Measurements from ENCODE around the gene ERGIC1.
"Not testable (repeated sequence)": the region's sequence is repeated elsewhere in the genome, so short reads cannot be mapped to it uniquely, and the experiment has no call there.

ERGIC1 gene

GRCh38 chr5:172833686-172834414 lies at the start of gene ERGIC1:
Gene ERGIC1 (plus strand): TSS chr5:172834251. CDS start chr5:172834414, 163 bp downstream.
- peak; percentile 87 for DNase-seq (ENCODE audit: low spot score)

- no peak for DNase-seq (ENCODE audit: low spot score)
Measured at GRCh38 chr5:172785429-172786088, 48.5 kb upstream of the ERGIC1 start.

- DNase-seq (ENCODE audit: low spot score) = no peak
Measured at GRCh38 chr5:172786736-172787462, 47.2 kb upstream of the ERGIC1 start.

- not testable (repeated sequence) for DNase-seq (ENCODE audit: low spot score)
Measured at GRCh38 chr5:172787538-172787937, 46.5 kb upstream of the ERGIC1 start.

- DNase-seq (ENCODE audit: low spot score) = no peak
Measured at GRCh38 chr5:172788771-172789686, 45.0 kb upstream of the ERGIC1 start.

GRCh38 chr5:172789687-172790495 lies 44.2 kb upstream of the ERGIC1 start:
- DNase-seq (ENCODE audit: low spot score) = no peak

GRCh38 chr5:172790496-172790889 lies 43.6 kb upstream of the ERGIC1 start:
- no peak for DNase-seq (ENCODE audit: low spot score)

- no peak for DNase-seq (ENCODE audit: low spot score)
Measured at GRCh38 chr5:172791286-172791685, 42.8 kb upstream of the ERGIC1 start.

GRCh38 chr5:172791726-172792445 lies 42.2 kb upstream of the ERGIC1 start:
- DNase-seq (ENCODE audit: low spot score) = no peak

GRCh38 chr5:172792701-172793570 lies 41.1 kb upstream of the ERGIC1 start:
- DNase-seq (ENCODE audit: low spot score) = no peak

GRCh38 chr5:172793577-172794488 lies 40.2 kb upstream of the ERGIC1 start:
- DNase-seq (ENCODE audit: low spot score) = no peak

GRCh38 chr5:172795318-172795977 lies 38.6 kb upstream of the ERGIC1 start:
- DNase-seq (ENCODE audit: low spot score) = no peak

- no peak for DNase-seq (ENCODE audit: low spot score)
Measured at GRCh38 chr5:172796306-172796705, 37.7 kb upstream of the ERGIC1 start.

GRCh38 chr5:172797771-172798191 lies 36.3 kb upstream of the ERGIC1 start:
- no peak for DNase-seq (ENCODE audit: low spot score)

GRCh38 chr5:172798422-172799215 lies 35.4 kb upstream of the ERGIC1 start:
- DNase-seq (ENCODE audit: low spot score) = no peak

- DNase-seq (ENCODE audit: low spot score) = no peak
Measured at GRCh38 chr5:172799416-172799815, 34.6 kb upstream of the ERGIC1 start.

GRCh38 chr5:172800088-172800551 lies 33.9 kb upstream of the ERGIC1 start:
- no peak for DNase-seq (ENCODE audit: low spot score)
